GM12878 (cell line): Measurements from ENCODE around the gene FAM170B. TPM values are rescaled to one million over a fixed set of nuclear protein-coding genes. Genes with fewer than 3 reads are reported as not detected.

Experiments
- E2F4 ChIP-seq: IDR thresholded peaks from 2 replicates; pipeline ENCODE4 v1.6.1; 2012; ENCODE audit warnings: low read depth, low read length, improper control_type of control experiment
- E2F8 ChIP-seq: fragments of 450-650 bp; IDR thresholded peaks from 2 replicates; pipeline ENCODE4 v1.6.1; 2018; ENCODE audit warnings: mild to moderate bottlenecking, low read depth, moderate library complexity; ENCODE audit not compliant: partially characterized antibody
- FOXM1 ChIP-seq: IDR thresholded peaks from 2 replicates; pipeline ENCODE4 v1.6.1; 2012; ENCODE audit warnings: low read depth, mild to moderate bottlenecking, inconsistent platforms, low read length, moderate library complexity
- HDAC2 ChIP-seq: fragments of 200-600 bp; sonication (generic); IDR thresholded peaks from 2 replicates; pipeline ENCODE4 v1.6.1; 2017
- HDGF ChIP-seq: fragments of 450-650 bp; IDR thresholded peaks from 2 replicates; pipeline ENCODE4 v1.6.1; 2016; ENCODE audit warnings: antibody characterized with exemption
- IKZF1 ChIP-seq: fragments of 450-650 bp; conservative IDR thresholded peaks from 2 replicates; pipeline ENCODE4 v1.6.1; 2017; ENCODE audit warnings: antibody characterized with exemption, mild to moderate bottlenecking
- IRF4 ChIP-seq: IDR thresholded peaks from 2 replicates; pipeline ENCODE4 v1.6.1; 2011; ENCODE audit warnings: low read depth, low read length
- KAT2A ChIP-seq: conservative IDR thresholded peaks from 2 replicates; pipeline ENCODE4 v1.6.1; 2011; ENCODE audit warnings: low read depth, low read length; ENCODE audit not compliant: control insufficient read depth
- MXI1 ChIP-seq: fragments of 150-350 bp; IDR thresholded peaks from 2 replicates; pipeline ENCODE4 v1.6.1; 2011; ENCODE audit warnings: low read depth, mild to moderate bottlenecking, inconsistent platforms, low read length, improper control_type of control experiment
- NKRF ChIP-seq: fragments of 450-650 bp; conservative IDR thresholded peaks from 2 replicates; pipeline ENCODE4 v1.6.1; 2017; ENCODE audit warnings: mild to moderate bottlenecking, moderate library complexity
- RCOR1 ChIP-seq: conservative IDR thresholded peaks from 2 replicates; pipeline ENCODE4 v1.6.1; 2012; ENCODE audit warnings: low read depth, low read length, improper control_type of control experiment
- REST ChIP-seq: IDR thresholded peaks from 2 replicates; pipeline ENCODE4 v1.6.1; 2012; ENCODE audit warnings: mild to moderate bottlenecking, low read depth, low read length
- RFX5 ChIP-seq: IDR thresholded peaks from 2 replicates; pipeline ENCODE4 v1.6.1; 2011; ENCODE audit warnings: low read depth, low read length, improper control_type of control experiment
- SPI1 ChIP-seq: IDR thresholded peaks from 2 replicates; pipeline ENCODE4 v1.6.1; 2011; ENCODE audit warnings: low read depth, mild to moderate bottlenecking, low read length, moderate library complexity, borderline replicate concordance; ENCODE audit not compliant: insufficient read depth
- SREBF2 ChIP-seq: IDR thresholded peaks from 2 replicates; pipeline ENCODE4 v1.6.1; 2012; ENCODE audit warnings: mild to moderate bottlenecking, low read length
- SUPT20H ChIP-seq: IDR thresholded peaks from 2 replicates; pipeline ENCODE4 v1.6.1; 2011; ENCODE audit warnings: low read depth, mild to moderate bottlenecking, low read length, moderate library complexity, borderline replicate concordance; ENCODE audit not compliant: control insufficient read depth
- TBL1XR1 ChIP-seq: IDR thresholded peaks from 2 replicates; pipeline ENCODE4 v1.6.1; 2012; ENCODE audit warnings: low read depth, low read length, improper control_type of control experiment
- TCF12 ChIP-seq: IDR thresholded peaks from 2 replicates; pipeline ENCODE4 v1.6.1; 2011; ENCODE audit warnings: low read depth, mild to moderate bottlenecking, low read length
- YBX1 ChIP-seq: fragments of 450-650 bp; IDR thresholded peaks from 2 replicates; pipeline ENCODE4 v1.6.1; 2016; ENCODE audit warnings: antibody characterized with exemption
- ZNF207 ChIP-seq: fragments of 450-650 bp; IDR thresholded peaks from 2 replicates; pipeline ENCODE4 v1.6.1; 2014; ENCODE audit warnings: antibody characterized with exemption, mild to moderate bottlenecking, borderline replicate concordance
- polyA plus RNA-seq, 11 experiments: library from polyadenylated mRNA; depleted of rRNA in 4 of 11; unstranded in 6 of 11; stranded (reverse) in 5 of 11; fragments of >200 nt; fragmentation: Nextera tagmentation in 4 of 11; fragmentation: Illumina TruSeq in 1 of 11; extraction: Ambion mirVana in 4 of 11; extraction: Trizol in 1 of 11; gene quantifications; 1 replicate in 1 of 11; 2 replicates in 10 of 11; pipeline versions ENCODE4 v1.2.1 to v1.2.3, GENCODE V29; 2011 to 2016; ENCODE audit warnings: inconsistent platforms in 2 of 11, missing spikeins in 2 of 11, low read depth in 1 of 11
- total RNA-seq, 4 experiments: library from RNA; depleted of rRNA in 3 of 4; stranded (reverse); fragments of >200 nt in 3 of 4; fragmentation: Illumina TruSeq in 1 of 4; extraction: Trizol in 1 of 4; gene quantifications; 2 replicates each; pipeline versions ENCODE4 v1.2.1 to v1.2.3, GENCODE V29; 2013 to 2021

The FAM170B gene
- total and polyA plus RNA-seq, 10 of the 15 experiments (the other 5 are each of a cell fraction or from before 2014, with no cell fraction given), result not detected

GRCh38 chr10:49177391-49178355, 43.9 kb upstream of the FAM170B start (continued):
- no peak; the same call in 1 of the 2 replicates for TF ChIP-seq FOXM1
- 0 out of 2 replicates have a peak, but pooled peaks have one; percentile 27 for TF ChIP-seq TBL1XR1
- peak; percentile 80 for TF ChIP-seq IKZF1
- 0 out of 2 replicates have a peak, but pooled peaks have one; percentile 4 for TF ChIP-seq HDGF
- no peak for TF ChIP-seq RFX5
- no peak for TF ChIP-seq ZNF207
- 0 out of 2 replicates have a peak, but pooled peaks have one; percentile 11 for TF ChIP-seq REST
- no peak for TF ChIP-seq SUPT20H
- TF ChIP-seq IRF4, result peak; percentile 78
- no peak for TF ChIP-seq KAT2A
- no peak for TF ChIP-seq E2F8
- 0 out of 2 replicates have a peak, but pooled peaks have one; percentile 19 for TF ChIP-seq NKRF
- no peak for TF ChIP-seq YBX1
- TF ChIP-seq TCF12, result 0 out of 2 replicates have a peak, but pooled peaks have one; percentile 2
- TF ChIP-seq MXI1, result no peak; the same call in 1 of the 2 replicates
- no peak for TF ChIP-seq E2F4
- TF ChIP-seq HDAC2, result no peak
- TF ChIP-seq SPI1, result no peak
- TF ChIP-seq SREBF2, result no peak
- TF ChIP-seq RCOR1, result no peak
